ENCODE measurements around the gene POFUT1. TPM values are rescaled to one million over a fixed set of nuclear protein-coding genes. Genes with fewer than 3 reads are reported as not detected.
A peak's percentile ranks its signal among the peaks of the same experiment; 100 is the strongest.

Gene POFUT1
- total RNA-seq, 1 experiment from 2014 or later, result 51.3 TPM

GRCh38 chr20:32199006-32199405 is 8.7 kb upstream of the POFUT1 start:
- BruUV-seq (replicated peaks), result no TSS peak
- ChIA-PET CTCF (no interaction called here), POLR2A (ENCODE audit: unreplicated experiment) (no interaction called here)
- H3K4me3 ChIP-seq, result no peak overlapping the region
- peaks cover 51% of the 10 kb centered on the region for H4K20me1 ChIP-seq (ENCODE audit: insufficient read depth)
- no peaks in the 10 kb centered on the region for H3K9me3 ChIP-seq (ENCODE audit: insufficient read depth, low read depth)
- H2AFZ ChIP-seq, result no peak overlapping the region
- no peaks in the 10 kb centered on the region for H3K9me2 ChIP-seq (ENCODE audit: insufficient read depth)
- H3K36me3 ChIP-seq (ENCODE audit: low read depth), result peaks cover 17% of the 10 kb centered on the region; the same call in 1 of the 2 replicates
- H3F3A ChIP-seq (ENCODE audit: insufficient read depth, low read depth), result peaks cover 5% of the 10 kb centered on the region; the same call in 1 of the 2 replicates
- TF ChIP-seq CTCF (conservative IDR thresholded peaks at IDR 0.05) (no peak), EZH2 (IDR thresholded peaks at IDR 0.05; ENCODE audit: low read depth) (no peak)
- H3K27ac ChIP-seq, result no peak overlapping the region
- DNase-seq, result peak in 1 of 2 experiments; percentile 5
- H3K79me2 ChIP-seq (ENCODE audit: low read depth), result peaks cover 23% of the 10 kb centered on the region
- intact Hi-C loops (cut with micrococcal nuclease; ENCODE audit: unreplicated experiment), result no loop called here
- H3K4me2 ChIP-seq, result no peak overlapping the region
- no peaks in the 10 kb centered on the region for H3K27me3 ChIP-seq (ENCODE audit: insufficient read depth, low read depth)
- H3K4me1 ChIP-seq (replicated peaks; ENCODE audit: insufficient read depth), result peaks cover 3% of the 10 kb centered on the region; the same call in 1 of the 2 replicates

GRCh38 chr20:32201296-32201976 is 6.2 kb upstream of the POFUT1 start:
- Histone ChIP-seq H3K9me2 (ENCODE audit: insufficient read depth) (no peaks in the 10 kb centered on the region), H3K4me2 (no peak overlapping the region)
- CTCF ChIA-PET, result no interaction called here

GRCh38 chr20:32201977-32202363 is 5.7 kb upstream of the POFUT1 start:
- TF ChIP-seq CTCF (conservative IDR thresholded peaks at IDR 0.05), result no peak
- TF ChIP-seq EZH2 (IDR thresholded peaks at IDR 0.05; ENCODE audit: low read depth), result no peak
- Histone ChIP-seq H3K36me3 (ENCODE audit: low read depth) (peaks cover 12% of the 10 kb centered on the region), H2AFZ (no peak overlapping the region), H3K4me2 (no peak overlapping the region), H3K27ac (no peak overlapping the region), H3K27me3 (ENCODE audit: insufficient read depth, low read depth) (no peaks in the 10 kb centered on the region), H3K9me3 (ENCODE audit: insufficient read depth, low read depth) (no peaks in the 10 kb centered on the region), H3K4me1 (replicated peaks; ENCODE audit: insufficient read depth) (peaks cover 30% of the 10 kb centered on the region), H3K4me3 (no peak overlapping the region), H3K9me2 (ENCODE audit: insufficient read depth) (no peaks in the 10 kb centered on the region), H4K20me1 (ENCODE audit: insufficient read depth) (peaks cover 54% of the 10 kb centered on the region), H3F3A (ENCODE audit: insufficient read depth, low read depth) (peaks cover 11% of the 10 kb centered on the region; the same call in 1 of the 2 replicates), H3K79me2 (ENCODE audit: low read depth) (peaks cover 53% of the 10 kb centered on the region)
- ChIA-PET POLR2A (ENCODE audit: unreplicated experiment) (no interaction called here), CTCF (no interaction called here)
- BruUV-seq (replicated peaks), result no TSS peak
- intact Hi-C loops (cut with micrococcal nuclease; ENCODE audit: unreplicated experiment), result no loop called here
- no peak for DNase-seq

More at GRCh38 chr20:32201296-32201976, 6.2 kb upstream of the POFUT1 start:
- Histone ChIP-seq H3K79me2 (ENCODE audit: low read depth) (peaks cover 47% of the 10 kb centered on the region), H4K20me1 (ENCODE audit: insufficient read depth) (peaks cover 54% of the 10 kb centered on the region), H3K9me3 (ENCODE audit: insufficient read depth, low read depth) (no peaks in the 10 kb centered on the region), H3K4me3 (no peak overlapping the region), H3F3A (ENCODE audit: insufficient read depth, low read depth) (peaks cover 11% of the 10 kb centered on the region; the same call in 1 of the 2 replicates), H3K4me1 (replicated peaks; ENCODE audit: insufficient read depth) (peaks cover 27% of the 10 kb centered on the region), H2AFZ (no peak overlapping the region), H3K27ac (no peak overlapping the region), H3K27me3 (ENCODE audit: insufficient read depth, low read depth) (no peaks in the 10 kb centered on the region), H3K36me3 (ENCODE audit: low read depth) (peaks cover 12% of the 10 kb centered on the region)
- DNase-seq, result peak in 1 of 2 experiments; percentile 25
- no TSS peak for BruUV-seq (replicated peaks)
- POLR2A ChIA-PET (ENCODE audit: unreplicated experiment), result no interaction called here
- intact Hi-C loops (cut with micrococcal nuclease; ENCODE audit: unreplicated experiment), result no loop called here
- no peak for TF ChIP-seq EZH2 (IDR thresholded peaks at IDR 0.05; ENCODE audit: low read depth)
- TF ChIP-seq CTCF (conservative IDR thresholded peaks at IDR 0.05), result no peak

Measured in PC-9 (cell line).